ENCODE data around the gene KANK4.

DNA sequence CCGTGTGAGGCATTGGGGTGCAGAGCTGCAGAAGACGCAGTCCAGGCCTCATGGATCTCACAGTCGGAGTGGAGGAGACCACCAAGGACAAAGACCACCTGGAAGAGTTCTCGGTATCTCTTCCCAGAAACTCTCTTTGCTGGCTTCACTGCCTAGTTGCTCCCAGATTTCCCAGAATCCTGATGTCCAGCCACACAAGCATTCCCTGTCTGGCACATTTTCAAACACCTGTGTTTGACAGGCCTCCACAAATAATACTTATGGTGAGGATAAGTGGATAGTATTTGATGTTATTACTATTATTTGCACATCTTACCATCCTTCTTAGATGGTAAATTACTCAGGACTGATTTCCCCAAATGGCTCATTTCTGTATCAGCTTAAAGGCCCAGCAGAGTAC, 27.7 kb upstream of the KANK4 start:
- TF ChIP-seq TAF1 (IDR thresholded peaks at IDR 0.05; ENCODE audit: low read depth, low read length) = no peak
- no peak for TF ChIP-seq POLR2A (IDR thresholded peaks at IDR 0.05; ENCODE audit: low read depth, low read length)

All from GM12891 (cell line).